ENCODE measurements around the gene DGKH. TPM values are rescaled to one million over a fixed set of nuclear protein-coding genes. Genes with fewer than 3 reads are reported as not detected.

Gene DGKH
- total RNA-seq, 2 experiments from 2014 or later = 20.3 to 20.7 TPM

- ATAC-seq (no peak), DNase-seq (no peak)
- POLR2A ChIA-PET = interaction anchor here (0.8 kb wide), 1 partner anchor 13 kb away, joined by 3 read pairs; no protein-coding TSS in a partner anchor
- no peak overlapping the region for H3K4me3 Mint-ChIP-seq
- peaks cover 15% of the 10 kb centered on the region for H3K27me3 Mint-ChIP-seq (ENCODE audit: low read depth)
- CTCF ChIA-PET = no interaction called here
- no peak overlapping the region for H3K27ac Mint-ChIP-seq
- no peaks in the 10 kb centered on the region for H3K9me3 Mint-ChIP-seq (ENCODE audit: insufficient read depth)
- no peaks in the 10 kb centered on the region for H3K4me1 Mint-ChIP-seq (ENCODE audit: low read depth)
- no peaks in the 10 kb centered on the region for H3K36me3 Mint-ChIP-seq (ENCODE audit: low read depth)
Measured at GRCh38 chr13:42027286-42027685, 21.2 kb upstream of the DGKH start.

DNA sequence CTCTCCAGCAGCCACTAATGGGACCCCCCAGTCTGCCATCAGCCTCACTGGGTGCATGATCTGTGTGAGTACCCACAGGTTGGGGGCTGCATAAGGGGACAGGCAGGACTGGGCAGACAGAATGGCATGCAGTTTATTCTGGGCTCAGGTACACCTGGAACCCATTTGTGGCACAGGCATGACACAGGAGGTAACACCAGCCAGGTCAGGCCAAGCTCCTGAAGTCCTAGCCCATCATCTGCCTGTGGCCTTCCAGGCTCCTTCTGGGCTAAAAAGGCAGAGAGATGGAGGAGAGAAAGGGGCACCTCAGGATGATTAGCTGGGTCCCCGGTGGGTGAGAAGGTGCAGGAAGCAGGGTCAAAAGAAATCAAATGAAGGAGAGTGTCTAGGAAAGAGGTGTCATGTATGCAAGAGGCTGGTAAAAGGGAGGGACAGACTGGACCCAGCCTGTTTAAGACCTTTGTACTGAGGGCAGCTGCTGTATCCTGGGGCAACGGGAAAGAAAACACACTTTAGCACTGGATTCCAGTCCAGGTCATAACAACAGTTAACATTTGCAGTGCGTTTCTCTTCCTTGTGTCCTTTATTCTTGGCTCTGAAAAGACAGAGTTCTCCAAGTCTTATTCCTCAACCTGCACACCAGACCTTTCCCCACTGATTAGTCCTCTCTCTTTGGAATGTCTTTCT, 20.2 kb upstream of the DGKH start:
- CTCF ChIA-PET = interaction anchor here (0.9 to 1.3 kb wide), 2 partner anchors 19 to 359 kb away, joined by 3 to 4 read pairs; no protein-coding TSS in a partner anchor
- no peak overlapping the region for H3K4me3 Mint-ChIP-seq
- H3K9me3 Mint-ChIP-seq (ENCODE audit: insufficient read depth) = no peaks in the 10 kb centered on the region
- DNase-seq (no peak), ATAC-seq (no peak)
- H3K4me1 Mint-ChIP-seq (ENCODE audit: low read depth) = no peaks in the 10 kb centered on the region
- H3K27me3 Mint-ChIP-seq (ENCODE audit: low read depth) = peaks cover 15% of the 10 kb centered on the region
- POLR2A ChIA-PET = no interaction called here
- H3K36me3 Mint-ChIP-seq (ENCODE audit: low read depth) = no peaks in the 10 kb centered on the region
- no peak overlapping the region for H3K27ac Mint-ChIP-seq

GRCh38 chr13:42035905-42036521, 12.4 kb upstream of the DGKH start:
- H3K27me3 Mint-ChIP-seq (ENCODE audit: low read depth) = peaks cover 12% of the 10 kb centered on the region
- ChIA-PET CTCF (interaction anchor here (0.8 kb wide), 1 partner anchor 15 kb away, joined by 3 read pairs; no protein-coding TSS in a partner anchor), POLR2A (no interaction called here)
- H3K4me1 Mint-ChIP-seq (ENCODE audit: low read depth) = peaks cover 10% of the 10 kb centered on the region
- no peak overlapping the region for H3K27ac Mint-ChIP-seq
- no peak overlapping the region for H3K4me3 Mint-ChIP-seq
- H3K36me3 Mint-ChIP-seq (ENCODE audit: low read depth) = peaks cover 2% of the 10 kb centered on the region
- peaks cover 6% of the 10 kb centered on the region for H3K9me3 Mint-ChIP-seq (ENCODE audit: insufficient read depth)
- ATAC-seq = no peak
- DNase-seq = no peak

- H3K9me3 Mint-ChIP-seq (ENCODE audit: insufficient read depth) = peaks cover 6% of the 10 kb centered on the region
- H3K36me3 Mint-ChIP-seq (ENCODE audit: low read depth) = peaks cover 4% of the 10 kb centered on the region
- H3K4me1 Mint-ChIP-seq (ENCODE audit: low read depth) = peaks cover 15% of the 10 kb centered on the region
- ChIA-PET POLR2A (no interaction called here), CTCF (no interaction called here)
- H3K27me3 Mint-ChIP-seq (ENCODE audit: low read depth) = peaks cover 14% of the 10 kb centered on the region
- ATAC-seq (no peak), DNase-seq (no peak)
- no peak overlapping the region for H3K27ac Mint-ChIP-seq
- no peak overlapping the region for H3K4me3 Mint-ChIP-seq
Measured at GRCh38 chr13:42036711-42037110, 11.7 kb upstream of the DGKH start.

- H3K9me3 Mint-ChIP-seq (ENCODE audit: insufficient read depth) = peaks cover 6% of the 10 kb centered on the region
- peaks cover 18% of the 10 kb centered on the region for H3K27me3 Mint-ChIP-seq (ENCODE audit: low read depth)
- no peak overlapping the region for H3K27ac Mint-ChIP-seq
- ChIA-PET CTCF (no interaction called here), POLR2A (interaction anchor here (0.7 kb wide), 1 partner anchor 9 kb away, joined by 3 read pairs; the partner anchor contains the start of gene DGKH)
- H3K4me3 Mint-ChIP-seq = peak overlapping the region; percentile 81
- DNase-seq = no peak
- H3K4me1 Mint-ChIP-seq (ENCODE audit: low read depth) = peaks cover 19% of the 10 kb centered on the region
- ATAC-seq = no peak
- H3K36me3 Mint-ChIP-seq (ENCODE audit: low read depth) = peaks cover 7% of the 10 kb centered on the region
Measured at GRCh38 chr13:42038661-42039456, 9.6 kb upstream of the DGKH start.

- peak overlapping the region; percentile 81 for H3K4me3 Mint-ChIP-seq
- ATAC-seq (peak; percentile 4), DNase-seq (peak; percentile 35)
- ChIA-PET CTCF (no interaction called here), POLR2A (interaction anchor here (0.6 to 0.9 kb wide), 3 partner anchors 8 to 239 kb away, joined by 3 read pairs; partner anchors contain the start of gene DGKH)
- H3K27ac Mint-ChIP-seq = peak overlapping the region; percentile 83
- peaks cover 19% of the 10 kb centered on the region for H3K4me1 Mint-ChIP-seq (ENCODE audit: low read depth)
- peaks cover 6% of the 10 kb centered on the region for H3K9me3 Mint-ChIP-seq (ENCODE audit: insufficient read depth)
- peaks cover 16% of the 10 kb centered on the region for H3K27me3 Mint-ChIP-seq (ENCODE audit: low read depth)
- peaks cover 7% of the 10 kb centered on the region for H3K36me3 Mint-ChIP-seq (ENCODE audit: low read depth)
Measured at GRCh38 chr13:42039457-42039945, 8.9 kb upstream of the DGKH start.

GRCh38 chr13:42039946-42040729, 8.3 kb upstream of the DGKH start:
- POLR2A ChIA-PET = interaction anchor here (0.6 to 0.9 kb wide), 2 partner anchors 13 to 240 kb away, joined by 3 read pairs; no protein-coding TSS in a partner anchor
- Mint-ChIP-seq H3K27ac (peak overlapping the region; percentile 83), H3K4me3 (peak overlapping the region; percentile 81), H3K4me1 (ENCODE audit: low read depth) (peaks cover 19% of the 10 kb centered on the region), H3K9me3 (ENCODE audit: insufficient read depth) (peaks cover 6% of the 10 kb centered on the region), H3K36me3 (ENCODE audit: low read depth) (peaks cover 7% of the 10 kb centered on the region), H3K27me3 (ENCODE audit: low read depth) (peaks cover 15% of the 10 kb centered on the region)
- peak; percentile 86 for ATAC-seq
- peak; percentile 91 for DNase-seq
- CTCF ChIA-PET = no interaction called here

- DNase-seq (peak; percentile 26), ATAC-seq (no peak)
- Mint-ChIP-seq H3K4me3 (no peak overlapping the region), H3K27ac (no peak overlapping the region), H3K27me3 (ENCODE audit: low read depth) (peaks cover 15% of the 10 kb centered on the region), H3K9me3 (ENCODE audit: insufficient read depth) (peaks cover 3% of the 10 kb centered on the region), H3K4me1 (ENCODE audit: low read depth) (peaks cover 19% of the 10 kb centered on the region), H3K36me3 (ENCODE audit: low read depth) (peaks cover 7% of the 10 kb centered on the region)
- CTCF ChIA-PET = interaction anchor here (1.0 kb wide), 1 partner anchor 14 kb away, joined by 3 read pairs; no protein-coding TSS in a partner anchor
- POLR2A ChIA-PET = no interaction called here
Measured at GRCh38 chr13:42040730-42041010, 7.8 kb upstream of the DGKH start.

DNA sequence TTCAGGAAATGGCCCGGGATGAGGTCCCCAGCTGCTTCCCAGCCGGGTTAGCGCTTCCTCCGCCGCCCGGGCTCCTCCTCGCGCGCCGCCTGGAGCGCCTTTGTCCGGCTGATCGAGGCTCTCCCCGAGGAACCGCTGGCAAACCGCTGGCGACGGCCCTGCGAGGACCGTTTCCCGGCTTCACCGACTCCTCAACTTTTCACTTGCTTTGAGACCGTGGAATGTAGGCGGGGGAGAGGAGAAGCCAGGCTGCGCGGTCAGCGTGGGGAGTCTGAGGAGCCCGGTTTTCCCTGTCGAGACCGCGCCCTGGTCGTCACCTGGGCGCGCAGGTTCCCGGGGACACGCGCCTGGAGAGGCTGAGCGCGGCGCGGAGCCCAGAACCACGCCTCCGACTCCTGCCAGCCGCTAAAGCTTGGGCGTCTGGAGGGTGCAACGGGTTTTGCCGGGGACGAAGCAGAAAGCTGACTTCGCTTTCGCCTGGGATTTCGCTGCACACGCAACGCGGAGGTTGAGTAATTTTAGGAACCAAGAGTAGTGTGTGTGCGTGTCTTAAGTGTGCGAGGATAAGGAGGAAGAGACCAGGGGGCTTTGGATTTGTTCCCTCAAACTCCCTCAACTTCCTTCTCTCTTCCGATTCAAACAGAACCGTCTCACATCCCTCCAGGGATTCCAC, 7.3 kb upstream of the DGKH start:
- Mint-ChIP-seq H3K27me3 (ENCODE audit: low read depth) (peaks cover 15% of the 10 kb centered on the region), H3K4me3 (peak overlapping the region; percentile 79), H3K4me1 (ENCODE audit: low read depth) (peaks cover 19% of the 10 kb centered on the region), H3K9me3 (ENCODE audit: insufficient read depth) (no peaks in the 10 kb centered on the region), H3K36me3 (ENCODE audit: low read depth) (peaks cover 5% of the 10 kb centered on the region), H3K27ac (peak overlapping the region; percentile 45)
- ATAC-seq = peak; percentile 26
- peak; percentile 45 for DNase-seq
- POLR2A ChIA-PET = no interaction called here
- CTCF ChIA-PET = interaction anchor here (0.9 to 1.0 kb wide), 2 partner anchors 14 to 15 kb away, joined by 3 to 4 read pairs; no protein-coding TSS in a partner anchor

DNA sequence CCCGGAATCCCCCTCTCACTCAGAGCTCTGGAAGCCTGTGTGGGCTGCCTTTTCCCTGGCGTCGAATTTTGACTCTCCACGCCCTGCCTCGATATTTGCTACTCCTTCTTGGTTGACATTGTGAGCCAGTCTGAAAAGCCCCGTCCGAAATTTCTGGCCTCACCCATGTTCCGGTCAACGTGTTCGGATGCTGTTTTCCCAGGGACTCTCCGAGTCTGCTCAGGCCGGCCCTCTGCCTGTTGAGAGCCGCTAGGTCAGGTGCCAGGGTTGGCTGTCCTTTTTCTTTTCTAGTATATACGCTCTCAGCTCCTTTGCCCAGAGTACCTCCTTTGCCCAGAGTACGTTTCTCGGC, 6.8 kb upstream of the DGKH start:
- POLR2A ChIA-PET = no interaction called here
- H3K9me3 Mint-ChIP-seq (ENCODE audit: insufficient read depth) = no peaks in the 10 kb centered on the region
- peak overlapping the region; percentile 31 for H3K27ac Mint-ChIP-seq
- DNase-seq (no peak), ATAC-seq (no peak)
- H3K4me3 Mint-ChIP-seq = peak overlapping the region; percentile 79
- CTCF ChIA-PET = interaction anchor here (0.9 to 1.0 kb wide), 2 partner anchors 13 to 14 kb away, joined by 3 to 4 read pairs; no protein-coding TSS in a partner anchor
- H3K27me3 Mint-ChIP-seq (ENCODE audit: low read depth) = peaks cover 17% of the 10 kb centered on the region
- H3K36me3 Mint-ChIP-seq (ENCODE audit: low read depth) = peaks cover 5% of the 10 kb centered on the region
- peaks cover 22% of the 10 kb centered on the region for H3K4me1 Mint-ChIP-seq (ENCODE audit: low read depth)

DNA sequence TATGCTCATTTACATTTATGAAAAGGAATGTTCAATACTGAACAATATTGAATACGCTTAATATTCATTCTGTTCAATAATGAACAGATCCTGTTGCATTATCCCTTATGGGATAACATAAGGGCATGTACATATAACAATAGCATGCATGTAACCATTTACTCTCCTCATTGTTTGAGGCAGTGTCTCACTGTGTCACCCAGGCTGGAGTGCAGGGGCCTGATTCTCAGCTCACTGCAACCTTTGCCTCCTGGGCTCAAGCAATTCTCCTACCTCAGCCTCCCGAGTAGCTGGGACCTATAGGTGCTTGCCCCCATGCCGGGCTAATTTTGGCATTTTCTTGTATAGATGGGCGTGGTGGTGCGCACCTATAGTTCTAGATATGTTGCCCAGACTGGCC, 4.8 kb upstream of the DGKH start:
- no peak for DNase-seq
- no peak overlapping the region for H3K27ac Mint-ChIP-seq
- peaks cover 11% of the 10 kb centered on the region for H3K27me3 Mint-ChIP-seq (ENCODE audit: low read depth)
- no peak for ATAC-seq
- ChIA-PET POLR2A (no interaction called here), CTCF (no interaction called here)
- no peaks in the 10 kb centered on the region for H3K9me3 Mint-ChIP-seq (ENCODE audit: insufficient read depth)
- no peak overlapping the region for H3K4me3 Mint-ChIP-seq
- peaks cover 32% of the 10 kb centered on the region for H3K4me1 Mint-ChIP-seq (ENCODE audit: low read depth)
- peaks cover 5% of the 10 kb centered on the region for H3K36me3 Mint-ChIP-seq (ENCODE audit: low read depth)
